ENCODE data around the gene NDUFAF4.

Gene NDUFAF4

DNA sequence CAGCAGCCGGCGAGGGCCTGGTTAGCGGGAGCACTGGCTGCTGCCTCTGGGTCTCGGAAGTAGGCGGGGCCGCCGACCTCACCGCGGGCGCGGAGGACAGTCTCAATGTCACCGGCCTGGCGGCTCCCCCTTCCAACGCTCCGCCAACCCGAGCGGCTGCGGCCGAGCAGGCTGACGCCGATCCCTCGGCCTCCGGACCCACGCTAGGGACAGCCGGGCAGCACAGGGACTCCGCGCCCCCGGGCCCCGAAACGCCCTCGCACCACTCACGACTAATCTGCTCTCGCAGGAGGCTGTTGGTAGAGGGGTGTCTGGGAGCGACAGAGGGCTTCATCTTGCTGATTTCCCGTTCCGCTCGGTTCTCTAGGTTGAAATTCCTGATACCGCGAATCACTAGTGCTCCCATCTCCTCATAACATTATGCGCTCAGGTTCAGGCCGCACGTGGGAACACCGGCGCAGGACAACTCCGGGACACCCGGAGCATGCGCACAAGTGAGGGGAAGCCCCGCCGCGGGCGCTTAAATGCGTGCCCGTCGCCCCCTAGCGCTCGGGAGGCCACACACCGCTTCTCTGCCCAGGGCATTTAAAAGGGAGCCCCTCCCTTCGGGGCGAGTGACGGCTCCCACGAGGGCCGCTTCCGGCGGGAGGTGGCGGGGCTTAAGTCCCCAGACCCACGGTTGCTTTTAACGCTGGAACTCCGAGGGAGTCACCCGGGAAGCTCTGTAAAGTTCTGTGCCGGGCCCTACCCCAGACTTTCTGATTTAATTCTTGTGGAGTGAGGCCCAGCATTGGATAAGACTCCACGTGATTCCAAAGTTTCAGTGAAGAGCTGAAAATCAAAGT lies at the start of gene NDUFAF4:
NDUFAF4 (minus strand) TSS at position 496 of the 845 bp plus-strand sequence; CDS start at position 406, 90 bp downstream.
- peak; percentile 91 to 93 for DNase-seq (ENCODE audit: low read depth in 2 of 2)

DNA sequence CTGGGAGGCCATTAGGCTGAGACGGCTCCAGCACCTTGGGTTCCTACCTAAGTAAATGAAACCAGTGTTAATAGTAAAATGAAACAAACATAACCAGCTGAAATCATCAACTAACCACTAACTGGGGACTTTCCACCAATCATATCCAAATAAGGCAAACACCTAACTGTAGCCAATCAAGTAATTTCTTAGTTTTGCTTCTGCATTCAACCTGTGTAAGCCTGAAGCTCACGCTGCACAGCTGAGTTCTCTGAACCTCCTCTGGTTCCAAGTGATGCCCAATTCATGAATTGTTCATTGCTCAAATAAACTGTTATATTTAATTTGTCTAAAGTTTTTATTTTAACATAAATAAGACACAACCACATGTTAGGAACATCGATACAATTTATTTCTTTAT lies 49.4 kb upstream of the NDUFAF4 start:
- DNase-seq (ENCODE audit: low read depth in 2 of 2), result no peak

DNA sequence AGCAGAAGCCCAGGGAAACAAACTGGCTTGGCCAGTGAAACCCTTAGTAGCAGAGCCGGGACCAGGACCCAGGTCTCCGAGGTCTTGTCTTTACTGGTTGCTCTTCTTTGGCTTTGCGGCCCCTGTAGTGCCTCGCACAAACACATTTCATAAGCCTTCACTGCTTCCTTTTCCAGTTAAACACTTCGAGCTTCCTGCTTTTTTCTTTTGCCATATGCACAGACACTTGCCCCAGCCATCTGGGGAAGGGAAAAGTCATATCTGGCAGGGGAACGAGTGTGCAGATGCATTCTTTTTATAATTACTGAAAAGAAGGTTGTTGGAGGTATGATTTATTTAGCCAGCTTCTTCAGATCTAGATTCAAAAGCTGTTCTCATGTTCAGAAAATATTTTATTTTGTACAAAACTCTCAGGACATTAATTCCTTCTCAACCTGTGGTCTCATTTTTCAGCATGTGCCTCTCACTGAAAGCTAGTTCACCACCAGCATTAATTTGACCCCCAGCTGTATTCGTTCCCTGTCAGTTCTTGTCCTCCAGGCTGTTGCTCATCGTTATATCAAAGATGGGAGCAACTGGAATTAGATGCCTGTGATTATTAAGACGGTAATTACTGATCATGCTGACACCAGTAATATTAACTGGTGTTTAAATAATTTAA lies 46.0 kb upstream of the NDUFAF4 start:
- no peak for DNase-seq (ENCODE audit: low read depth in 2 of 2)

DNA sequence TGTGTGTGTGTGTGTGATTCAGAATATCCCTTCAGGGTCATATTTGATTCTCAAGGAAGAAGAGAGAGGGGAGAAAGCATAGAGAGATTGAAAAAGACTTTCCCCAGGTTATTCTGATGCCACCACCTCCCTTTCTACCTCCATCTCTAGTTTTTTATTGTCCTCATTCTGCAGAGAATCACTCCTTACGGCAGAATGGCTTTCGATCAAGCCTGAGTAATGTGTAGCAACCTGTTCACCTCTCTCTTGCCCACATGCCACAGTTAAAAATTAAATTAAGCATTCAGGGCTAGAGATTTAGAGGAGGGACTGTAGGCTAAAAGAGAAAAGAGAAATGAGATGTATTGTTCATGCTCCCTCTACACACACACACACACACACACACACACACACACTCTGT lies 45.0 kb upstream of the NDUFAF4 start:
- no peak for DNase-seq (ENCODE audit: low read depth in 2 of 2)

DNA sequence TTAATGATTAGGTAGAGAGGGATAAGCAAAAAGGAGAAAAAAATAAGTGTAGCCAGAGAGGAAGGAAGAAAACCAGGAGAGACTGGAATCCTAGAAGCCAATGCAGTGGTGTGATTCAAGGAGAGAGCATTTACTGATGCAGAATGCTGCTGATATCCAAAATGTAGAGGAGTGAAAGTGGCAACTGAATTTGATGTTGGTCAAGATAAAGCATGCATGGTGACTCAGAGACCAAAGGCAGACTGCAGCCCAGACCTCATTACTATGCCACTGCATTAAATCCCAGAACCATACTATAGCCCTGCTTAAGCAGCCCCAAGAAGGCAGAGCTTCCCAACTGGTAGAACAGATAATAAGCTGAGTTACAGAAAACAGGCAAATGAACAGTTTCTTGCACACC lies 42.6 kb upstream of the NDUFAF4 start:
- DNase-seq (ENCODE audit: low read depth in 2 of 2), result no peak

DNA sequence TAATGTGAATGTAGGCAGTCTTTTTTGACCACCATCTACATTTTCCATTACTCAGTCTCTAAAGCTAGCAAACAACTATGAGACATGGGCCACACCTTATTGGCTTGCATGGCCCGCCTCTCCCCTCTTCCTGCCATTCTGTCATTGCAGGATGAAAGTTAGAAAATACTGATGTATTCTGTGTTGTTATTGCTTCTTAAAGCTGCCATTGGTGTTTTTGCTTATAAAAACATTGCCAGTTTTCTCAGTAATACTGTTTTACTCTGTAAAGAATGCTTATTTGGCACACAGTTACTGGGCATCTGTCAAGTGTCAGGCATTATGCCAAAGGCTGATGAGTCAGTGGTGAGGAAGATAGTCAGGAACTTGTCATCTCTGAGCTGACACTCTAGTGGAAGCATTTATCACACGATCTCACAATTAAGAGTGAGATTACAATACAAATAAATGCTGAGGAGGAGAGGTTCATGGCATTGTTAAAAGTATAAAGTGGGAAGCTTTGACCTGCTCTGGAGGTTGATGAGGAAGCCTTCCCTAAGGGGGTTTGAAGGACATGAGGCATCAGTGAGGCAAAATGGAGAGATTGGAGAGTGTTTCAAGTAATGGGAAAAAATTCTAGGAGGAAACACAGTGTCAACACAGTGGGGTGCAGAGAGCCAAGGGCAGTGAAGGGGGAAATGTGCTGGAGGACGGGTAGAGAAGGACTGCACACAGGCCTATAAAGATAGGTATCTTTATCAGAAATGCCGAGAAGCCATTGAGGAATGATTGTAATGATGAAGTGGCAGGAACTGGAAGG lies 41.5 kb upstream of the NDUFAF4 start:
- DNase-seq (ENCODE audit: low read depth in 2 of 2), result no peak

DNA sequence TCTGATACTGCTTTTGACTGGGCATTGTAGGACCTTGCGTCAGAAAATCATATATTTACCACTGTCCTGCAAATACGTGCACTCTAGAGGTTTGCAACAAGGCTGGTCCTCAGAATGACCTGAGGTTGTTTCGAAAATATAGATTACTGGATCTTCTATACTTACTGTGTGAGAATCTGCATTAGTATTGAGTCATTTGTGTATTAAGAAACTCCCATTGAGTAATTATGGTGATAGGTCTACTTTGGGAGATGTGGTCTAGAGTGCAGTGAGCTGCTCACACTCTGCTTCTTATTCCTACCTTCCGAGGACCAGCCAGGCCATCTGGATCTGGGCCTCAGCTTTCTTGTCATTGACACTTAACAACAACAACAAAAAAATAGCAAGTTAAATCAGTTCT lies 36.4 kb upstream of the NDUFAF4 start:
- DNase-seq (ENCODE audit: low read depth in 2 of 2), result no peak

DNA sequence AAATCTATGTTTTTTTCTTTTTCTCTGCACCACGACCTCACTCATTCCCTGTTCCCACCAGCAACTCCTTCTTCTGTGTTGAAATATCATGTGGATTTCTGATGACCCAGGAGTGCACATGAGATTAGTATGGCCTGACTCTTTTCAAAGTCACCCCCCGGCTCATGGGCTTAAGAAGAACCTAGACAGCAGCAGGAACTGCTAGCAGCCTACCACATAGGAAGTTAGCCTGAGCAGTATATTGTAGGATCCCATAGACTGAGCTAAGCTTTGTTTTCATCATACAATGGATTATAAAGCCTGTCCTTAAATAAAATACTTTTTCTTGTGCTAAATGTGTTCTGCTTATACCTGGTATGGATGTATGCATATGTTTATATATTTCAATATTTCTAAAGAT lies 33.5 kb upstream of the NDUFAF4 start:
- no peak for DNase-seq (ENCODE audit: low read depth in 2 of 2)

DNA sequence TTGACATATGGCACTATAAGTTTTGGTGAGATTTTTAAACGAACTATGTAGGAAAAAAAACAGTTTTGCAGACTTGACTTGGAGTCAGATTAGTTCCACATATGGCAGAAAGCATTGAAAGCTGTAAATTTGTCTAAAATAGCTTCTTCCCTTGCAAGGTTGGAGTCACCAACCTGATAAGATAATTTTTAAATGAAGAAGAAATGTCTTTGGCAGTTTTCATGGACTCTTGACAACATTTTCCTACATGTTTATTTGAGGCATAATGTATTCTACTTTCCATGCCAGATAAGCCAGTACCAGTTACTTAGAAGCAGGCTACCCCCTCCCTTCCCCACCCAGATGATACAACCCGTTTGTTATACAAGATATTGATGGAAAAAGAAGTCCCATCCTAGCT lies 32.0 kb upstream of the NDUFAF4 start:
- no peak for DNase-seq (ENCODE audit: low read depth in 2 of 2)

DNA sequence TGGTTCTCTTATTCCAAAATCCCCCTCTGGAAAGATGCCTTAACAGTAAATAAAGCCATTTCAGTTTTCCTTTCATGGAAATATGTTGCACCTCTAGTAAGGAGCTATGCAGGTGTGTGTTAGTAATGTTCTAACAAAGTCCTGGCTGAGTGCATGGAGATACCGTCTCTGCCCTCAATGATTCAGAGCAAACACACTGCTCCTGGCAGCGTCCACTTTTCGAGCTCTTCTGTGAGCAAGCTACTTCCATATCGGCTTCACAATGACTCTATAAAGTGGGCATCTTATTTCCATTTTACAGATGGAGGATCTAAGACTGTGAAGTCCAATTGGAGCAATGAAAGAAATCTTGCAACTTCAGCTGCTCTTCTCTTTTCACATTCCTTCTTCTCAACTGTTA lies 30.0 kb upstream of the NDUFAF4 start:
- no peak for DNase-seq (ENCODE audit: low read depth in 2 of 2)

DNA sequence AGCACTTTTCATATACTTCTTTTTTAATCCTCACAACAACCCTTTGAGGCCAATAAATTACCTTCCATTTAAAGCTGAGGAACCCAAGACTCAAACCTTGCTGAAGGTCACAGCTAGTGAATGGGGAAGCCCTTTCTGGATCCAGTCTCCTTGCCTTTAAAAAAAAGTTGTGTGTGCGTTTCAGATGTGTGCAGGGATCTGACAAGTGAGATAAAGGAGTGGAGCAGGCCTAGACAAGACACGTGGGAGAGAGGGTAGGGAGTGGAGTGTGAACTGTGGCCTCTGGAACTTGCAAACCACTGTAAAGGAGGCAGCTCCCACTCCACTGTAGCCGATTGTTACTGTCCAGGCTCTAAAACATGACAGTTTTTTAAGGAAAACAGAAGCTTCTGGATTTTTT lies 28.7 kb upstream of the NDUFAF4 start:
- no peak for DNase-seq (ENCODE audit: low read depth in 2 of 2)

DNA sequence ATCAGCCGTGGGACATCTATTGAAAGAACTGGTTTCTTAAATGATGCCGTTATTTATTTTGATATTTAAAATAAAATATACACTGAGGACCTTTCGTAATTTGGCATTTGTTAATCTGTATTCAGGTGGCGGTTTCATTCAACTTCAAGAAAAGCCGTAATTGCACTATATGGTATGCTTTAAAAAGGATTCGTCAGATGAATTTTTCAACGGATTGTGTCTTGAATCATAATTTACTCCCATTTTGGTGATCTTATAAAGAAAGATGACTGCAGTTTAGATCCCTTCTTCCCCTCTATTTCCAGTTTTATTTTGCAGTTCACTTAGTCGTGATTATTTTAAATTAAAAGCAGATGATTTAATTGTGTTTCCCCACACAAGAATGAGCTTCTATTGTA lies 27.6 kb upstream of the NDUFAF4 start:
- DNase-seq (ENCODE audit: low read depth in 2 of 2), result no peak

DNA sequence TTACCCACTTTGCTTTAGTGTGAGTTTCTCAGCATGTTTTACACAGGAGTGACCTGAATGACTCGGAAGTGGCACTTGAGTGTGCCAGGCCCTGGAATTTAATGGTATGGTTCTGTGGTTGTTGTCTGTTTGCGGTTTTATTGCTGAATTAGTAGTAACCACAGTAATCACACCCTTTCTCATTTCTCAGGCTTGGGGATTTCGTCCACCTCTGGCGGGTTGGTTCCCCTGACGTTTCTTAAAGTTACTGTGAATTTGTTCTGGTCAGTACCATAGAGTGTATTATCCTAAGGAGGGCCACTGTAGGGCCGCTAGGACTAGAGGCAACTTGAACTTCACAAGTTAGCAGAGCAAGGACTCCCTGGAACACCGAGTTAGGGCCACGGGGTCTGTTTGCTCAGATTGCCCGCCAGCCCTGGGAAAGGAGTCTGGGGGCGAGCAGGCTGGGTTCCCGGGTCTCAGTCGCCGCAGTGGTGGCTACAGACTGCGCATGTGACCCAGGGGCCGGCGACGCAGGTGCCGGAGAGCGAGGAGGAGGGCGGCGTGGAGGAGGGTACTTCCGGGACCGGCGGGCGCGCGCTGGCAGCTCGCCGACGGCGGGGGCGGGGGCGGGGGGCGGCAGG lies 26.3 kb upstream of the NDUFAF4 start:
- no peak for DNase-seq (ENCODE audit: low read depth in 2 of 2)

DNA sequence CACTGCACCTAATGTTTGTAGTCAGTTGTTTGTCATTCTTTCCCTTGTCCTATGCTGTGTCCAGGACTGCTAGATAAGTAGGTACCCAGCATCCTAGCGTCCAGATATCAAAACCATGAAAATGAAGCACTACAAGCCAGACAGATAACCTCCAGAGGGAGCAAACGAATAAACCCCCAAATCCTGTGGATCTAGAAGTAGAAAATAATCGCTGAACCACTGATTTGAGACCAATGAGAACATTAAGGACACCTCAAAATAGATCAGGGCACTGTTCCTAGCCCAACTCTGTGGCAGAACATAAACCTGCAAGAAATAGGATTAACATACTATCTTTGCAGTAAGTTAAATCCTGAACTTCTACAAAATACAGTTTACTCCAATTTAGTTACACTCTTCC lies 25.7 kb upstream of the NDUFAF4 start:
- no peak for DNase-seq (ENCODE audit: low read depth in 2 of 2)

DNA sequence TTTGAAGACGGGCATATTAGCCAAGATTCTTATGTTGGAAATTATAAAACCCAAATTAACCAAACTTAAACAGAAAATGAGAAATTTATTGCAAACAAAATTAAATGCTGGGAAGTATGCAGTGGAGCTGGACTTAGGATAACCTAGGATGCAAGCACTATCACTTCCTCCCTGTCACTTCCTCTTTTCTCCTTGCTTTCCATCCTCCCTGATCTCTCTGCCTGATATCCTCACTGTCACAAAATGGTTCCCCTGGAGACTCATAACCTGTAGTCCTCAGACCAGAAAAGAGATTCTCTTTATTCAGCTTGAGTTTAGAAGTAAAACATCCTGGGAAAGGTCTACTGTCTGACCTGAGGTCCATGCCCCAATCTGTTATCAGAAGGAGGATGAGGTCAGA lies 19.4 kb upstream of the NDUFAF4 start:
- no peak for DNase-seq (ENCODE audit: low read depth in 2 of 2)

DNA sequence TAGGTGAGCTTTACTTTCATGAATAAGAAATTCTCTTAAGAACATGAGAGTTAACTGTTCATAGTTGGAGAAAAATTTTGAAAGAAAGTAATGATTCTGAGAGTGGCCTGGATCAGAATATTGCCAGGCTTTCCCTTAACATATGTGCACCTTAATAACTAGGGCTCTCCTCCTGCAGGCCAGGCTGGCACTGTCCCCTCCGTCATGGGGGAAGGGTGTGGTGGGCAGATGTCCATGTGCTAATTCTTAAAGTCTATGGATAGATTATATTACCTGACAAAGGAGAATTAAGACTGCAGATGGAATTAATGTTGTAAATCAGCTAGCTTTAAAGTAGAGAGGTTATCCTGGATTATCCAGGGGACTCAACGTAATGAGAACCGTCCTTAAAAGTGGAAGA lies 15.9 kb upstream of the NDUFAF4 start:
- no peak for DNase-seq (ENCODE audit: low read depth in 2 of 2)

DNA sequence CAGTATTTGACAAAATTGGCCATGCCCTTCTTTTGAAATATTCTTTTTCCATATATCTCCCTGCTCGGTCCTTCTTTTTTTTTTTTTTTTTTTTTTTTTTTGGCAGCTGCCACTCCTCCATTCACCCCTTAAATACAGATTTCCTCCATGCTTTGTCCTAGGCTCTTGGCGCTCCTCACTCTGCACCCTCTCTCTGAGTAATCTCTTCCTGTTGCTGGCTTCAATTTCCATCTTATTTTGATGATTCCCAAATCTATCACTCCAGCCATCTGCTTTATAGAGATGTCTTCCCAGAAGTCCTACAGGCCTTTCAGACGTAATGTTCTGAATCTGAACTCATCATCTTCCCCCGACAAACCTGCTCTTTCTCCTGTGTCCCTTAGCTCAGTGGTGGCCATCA lies 14.1 kb upstream of the NDUFAF4 start:
- no peak for DNase-seq (ENCODE audit: low read depth in 2 of 2)

DNA sequence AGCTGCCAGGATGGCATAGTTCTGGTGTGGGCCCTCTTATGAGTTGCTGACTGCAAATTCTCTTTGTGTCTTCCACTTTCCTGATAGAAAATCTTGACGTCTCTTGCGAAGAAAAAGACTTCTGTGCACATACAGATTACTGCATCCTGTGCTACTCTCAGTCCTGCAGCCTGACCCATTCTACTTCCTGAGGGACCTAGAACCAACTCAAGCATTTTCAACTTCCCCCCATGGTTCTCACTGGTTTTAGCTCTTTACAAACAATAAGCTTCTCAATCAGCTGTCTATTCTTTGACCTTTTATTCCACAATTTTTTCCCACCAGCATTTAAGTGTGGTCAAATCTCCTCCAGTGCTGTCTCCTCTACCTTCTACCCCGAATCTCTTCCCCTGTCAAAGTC lies 13.5 kb upstream of the NDUFAF4 start:
- no peak for DNase-seq (ENCODE audit: low read depth in 2 of 2)

DNA sequence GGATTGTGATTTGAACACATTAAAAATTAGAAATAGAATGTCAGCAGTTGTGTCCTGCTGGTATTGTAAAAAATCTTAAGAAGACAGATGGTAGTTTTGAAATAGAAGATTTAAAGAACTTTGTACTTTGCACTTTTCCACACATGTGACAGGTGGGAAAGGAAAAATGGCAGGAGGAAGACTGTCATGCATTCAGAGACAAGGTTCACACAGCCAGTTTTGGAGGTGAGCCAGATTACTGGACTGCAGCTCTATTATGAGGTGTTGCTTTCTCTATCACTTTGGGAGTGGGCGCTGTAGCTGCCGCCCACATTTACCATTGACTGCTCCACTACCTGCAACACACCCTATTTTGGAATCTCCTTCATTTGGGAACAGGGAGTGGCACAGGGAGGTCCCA lies 12.1 kb upstream of the NDUFAF4 start:
- DNase-seq (ENCODE audit: low read depth in 2 of 2), result no peak

DNA sequence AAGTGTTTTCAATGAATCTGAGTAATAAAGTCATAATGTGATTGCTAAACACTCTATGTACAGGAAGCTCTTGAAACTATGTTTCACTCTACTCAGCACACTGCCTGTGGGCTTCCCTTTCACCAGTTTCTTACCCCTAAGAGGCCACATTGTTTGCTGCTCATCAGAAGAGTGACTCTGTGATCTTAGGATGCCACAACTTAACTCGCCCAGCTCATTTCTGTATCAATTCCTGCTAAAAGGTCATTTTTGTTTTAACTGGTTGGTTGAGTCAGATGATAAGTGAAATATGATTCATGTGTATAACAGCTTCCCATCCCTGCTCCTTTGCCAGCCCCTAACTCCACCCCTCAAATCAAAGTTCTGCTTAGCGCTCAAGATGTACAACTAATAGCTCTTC lies 9.8 kb upstream of the NDUFAF4 start:
- no peak for DNase-seq (ENCODE audit: low read depth in 2 of 2)

DNA sequence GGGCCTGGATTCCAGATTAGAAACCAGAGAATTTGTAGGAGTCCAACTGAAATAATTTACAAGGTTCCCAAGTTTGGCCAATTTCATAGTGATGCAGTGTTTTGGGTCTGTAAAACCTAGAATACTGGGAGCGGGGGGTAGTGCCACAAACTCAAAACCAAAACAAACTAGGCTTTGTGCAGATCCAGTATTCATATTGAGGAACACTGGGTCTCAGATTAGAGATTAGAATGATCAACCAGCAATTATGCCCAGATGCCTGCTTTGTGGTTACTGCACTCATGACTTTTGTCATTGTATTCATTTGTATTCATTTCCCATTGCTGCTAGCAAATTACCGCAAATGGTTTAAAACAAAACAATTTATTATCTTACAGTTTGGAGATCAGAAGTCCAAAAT lies 3.2 kb upstream of the NDUFAF4 start:
- DNase-seq (ENCODE audit: low read depth in 2 of 2), result no peak

DNA sequence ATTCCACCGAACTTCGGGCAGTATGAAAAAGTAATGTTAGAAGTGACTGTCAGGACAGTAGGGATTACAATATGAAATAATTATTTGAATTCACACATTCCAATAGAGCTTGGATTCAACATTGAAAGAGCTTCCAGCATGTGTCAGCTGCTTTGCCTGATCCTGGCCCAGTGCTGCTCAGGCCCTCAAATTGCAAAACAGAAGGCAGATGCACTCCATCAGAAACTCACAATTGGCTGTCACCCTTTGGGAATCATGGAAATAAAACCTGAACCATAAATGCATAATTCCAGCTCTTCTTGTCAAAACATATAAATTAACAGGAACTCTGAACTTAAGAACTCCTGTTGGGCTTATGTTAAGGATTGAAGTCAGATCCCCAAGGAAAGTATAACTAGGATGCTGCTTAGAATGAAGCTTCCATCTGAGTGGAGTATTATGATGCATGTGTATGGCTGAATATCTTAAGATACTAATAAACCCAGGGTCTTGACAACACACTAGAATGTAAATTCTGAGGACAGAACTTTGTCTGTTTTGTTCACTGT lies 1.8 kb upstream of the NDUFAF4 start:
- no peak for DNase-seq (ENCODE audit: low read depth in 2 of 2)

Measured in activated CD4-positive, alpha-beta T cell treated with anti-CD3 and anti-CD28 coated beads for 24 hours (primary cell).